Retinal pigment epithelial cell (primary cell): Measurements from ENCODE around the gene IL1RN.

Source experiments
- DNase-seq: peaks from one replicate; pipeline ENCODE4 v3.0.0-alpha.2; 2010; ENCODE audit warnings: low read depth
- H3K4me3 ChIP-seq: 2 replicates; pipeline ENCODE4 v1.5.1; 2011; ENCODE audit warnings: mild to moderate bottlenecking, low read length, control low read depth, moderate library complexity
- CTCF ChIP-seq: conservative IDR thresholded peaks from 2 replicates; pipeline ENCODE4 v1.5.1; 2011; ENCODE audit warnings: low read depth, low read length, control low read depth, inconsistent platforms

Gene IL1RN

GRCh38 chr2:113136828-113137775 is 9.7 kb downstream of the IL1RN start:
- no peak overlapping the region for H3K4me3 ChIP-seq
- TF ChIP-seq CTCF = peak; percentile 70
- no peak for DNase-seq

GRCh38 chr2:113137827-113138226 is 10.4 kb downstream of the IL1RN start:
- no peak for DNase-seq
- no peak overlapping the region for H3K4me3 ChIP-seq
- no peak for TF ChIP-seq CTCF

- peak; percentile 19 for DNase-seq
- H3K4me3 ChIP-seq = no peak overlapping the region
- TF ChIP-seq CTCF = peak; percentile 79
These were observed 11.3 kb downstream of the IL1RN start for GRCh38 chr2:113138428-113139322.

- no peak for TF ChIP-seq CTCF
- no peak for DNase-seq
- H3K4me3 ChIP-seq = no peak overlapping the region
These were observed 14.1 kb downstream of the IL1RN start for GRCh38 chr2:113141451-113141850.

GRCh38 chr2:113142290-113142689 is 14.9 kb downstream of the IL1RN start:
- DNase-seq = no peak
- no peak for TF ChIP-seq CTCF
- no peak overlapping the region for H3K4me3 ChIP-seq

GRCh38 chr2:113144259-113144658 is 16.9 kb downstream of the IL1RN start:
- H3K4me3 ChIP-seq = no peak overlapping the region
- no peak for DNase-seq
- TF ChIP-seq CTCF = no peak
